SW 1271 (cell line): ENCODE measurements around the gene SLC16A6.
"Not testable (repeated sequence)": the region's sequence is repeated elsewhere in the genome, so short reads cannot be mapped to it uniquely, and the experiment has no call there.

Source experiments
- DNase-seq, 2 experiments: peaks; one replicate each; lab custom pipeline; 2025; lab: John Stamatoyannopoulos, UW

SLC16A6 gene

GRCh38 chr17:68290955-68291835 is at the start of gene SLC16A6, which contains the start of gene ARSG:
Gene SLC16A6 (minus strand): TSS chr17:68291127. CDS start chr17:68278320, 12,807 bp downstream.
Gene ARSG (plus strand): TSS chr17:68291495. CDS start chr17:68307494, 15,999 bp downstream.
- peak in 1 of 2 experiments; percentile 51 for DNase-seq

DNA sequence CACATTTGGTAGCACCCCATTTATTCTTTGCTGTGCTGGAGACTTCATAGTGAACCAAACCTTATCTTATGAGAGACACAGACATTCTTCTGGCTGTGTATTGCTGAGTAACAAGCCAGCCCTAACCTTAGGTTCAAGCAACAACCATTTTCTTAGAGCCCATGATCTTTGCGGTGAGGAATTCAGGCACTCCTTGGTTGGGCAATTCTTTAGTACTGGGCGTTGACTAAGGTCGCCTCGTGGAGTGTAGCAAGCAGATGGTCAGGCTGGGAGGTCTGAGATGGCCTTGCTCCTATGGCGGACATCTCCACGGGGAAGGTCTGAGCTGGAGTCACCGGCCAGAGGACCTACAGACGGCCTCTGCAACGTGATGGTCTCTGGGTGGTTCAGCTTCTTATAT is 43.5 kb upstream of the SLC16A6 start:
- DNase-seq, result no peak

- not testable (repeated sequence) for DNase-seq
Observed at GRCh38 chr17:68331932-68332331, 41.0 kb upstream of the SLC16A6 start.

- DNase-seq, result no peak
Observed at GRCh38 chr17:68329331-68329730, 38.4 kb upstream of the SLC16A6 start.

DNA sequence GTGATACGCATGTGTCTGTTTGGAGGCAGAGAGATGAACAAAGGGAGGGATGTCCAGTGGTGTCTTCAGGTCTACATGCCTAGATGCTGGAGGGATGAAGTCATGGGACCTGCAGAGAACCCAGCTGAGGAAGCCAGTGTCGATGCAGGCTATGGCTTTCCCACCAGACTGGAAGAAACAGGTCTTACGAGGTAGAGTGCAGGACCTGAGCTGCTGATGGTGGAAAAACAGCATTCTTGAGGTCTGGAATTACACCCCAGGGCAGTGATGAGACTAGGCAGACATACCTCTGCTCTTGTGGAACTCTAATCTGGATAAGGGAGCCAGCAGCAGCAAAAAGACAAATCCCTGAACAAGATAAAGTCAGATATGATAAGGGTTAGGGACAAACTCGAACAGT is 37.7 kb upstream of the SLC16A6 start:
- no peak for DNase-seq

GRCh38 chr17:68327823-68328557 is 37.1 kb upstream of the SLC16A6 start:
- DNase-seq, result no peak

DNA sequence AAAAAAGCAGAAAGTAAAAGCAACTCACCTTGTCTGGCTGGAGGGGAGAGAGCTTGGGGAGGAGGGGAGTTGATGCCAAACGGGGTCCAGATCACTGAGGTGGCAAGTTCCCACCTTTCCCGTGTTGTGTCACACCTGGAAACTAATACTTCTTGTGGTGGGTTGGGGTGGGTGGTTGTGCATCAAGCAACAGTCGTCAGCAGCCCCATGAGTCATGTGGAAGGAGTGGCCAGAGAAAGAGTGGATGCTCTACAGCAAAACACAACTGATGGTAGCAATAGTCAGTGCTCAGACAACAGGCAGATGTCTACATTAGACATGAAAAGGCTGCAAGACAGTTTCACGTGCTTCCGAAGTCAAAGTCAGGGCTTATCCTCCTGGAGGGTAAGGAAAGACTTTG is 35.8 kb upstream of the SLC16A6 start:
- DNase-seq, result no peak

DNA sequence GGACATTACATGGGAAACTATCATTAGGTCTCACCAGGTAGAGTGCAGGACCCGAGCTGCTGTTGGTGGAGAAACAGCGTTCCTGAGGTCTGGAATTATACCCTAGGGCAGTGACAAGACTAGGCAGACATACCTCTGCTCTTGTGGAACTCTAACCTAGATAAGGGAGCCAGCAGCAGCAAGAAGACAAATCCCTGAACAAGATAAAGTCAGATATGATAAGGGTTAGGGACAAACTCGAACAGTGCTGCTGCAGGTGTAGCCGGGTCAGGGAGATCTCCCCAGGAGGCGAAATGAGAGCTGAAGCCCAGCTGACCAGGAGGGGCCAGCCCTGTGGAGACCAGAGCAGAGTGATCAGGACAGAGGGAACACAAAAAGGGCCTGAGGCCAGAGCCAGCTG is 35.0 kb upstream of the SLC16A6 start:
- no peak for DNase-seq

GRCh38 chr17:68324654-68325336 is 33.9 kb upstream of the SLC16A6 start:
- DNase-seq, result no peak

DNA sequence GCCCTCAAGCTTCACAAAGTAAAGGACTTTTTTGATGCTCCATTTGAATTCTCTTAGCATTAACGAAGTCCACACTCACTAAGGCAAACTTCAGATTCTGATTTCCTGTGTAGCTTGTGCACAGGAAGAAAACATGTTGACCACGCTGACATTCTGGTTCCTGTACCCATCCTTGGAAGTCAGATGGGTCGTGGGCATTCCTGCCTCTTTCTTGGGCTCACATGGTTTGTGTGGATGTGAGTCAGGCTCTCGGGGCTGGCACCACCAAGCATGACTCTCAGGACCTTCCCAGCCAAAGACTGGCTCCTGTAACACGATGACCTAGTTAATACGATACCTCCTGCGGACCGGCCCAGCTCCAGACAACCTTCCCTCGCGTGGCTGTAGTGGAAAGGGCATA is 33.2 kb upstream of the SLC16A6 start:
- DNase-seq, result no peak

DNA sequence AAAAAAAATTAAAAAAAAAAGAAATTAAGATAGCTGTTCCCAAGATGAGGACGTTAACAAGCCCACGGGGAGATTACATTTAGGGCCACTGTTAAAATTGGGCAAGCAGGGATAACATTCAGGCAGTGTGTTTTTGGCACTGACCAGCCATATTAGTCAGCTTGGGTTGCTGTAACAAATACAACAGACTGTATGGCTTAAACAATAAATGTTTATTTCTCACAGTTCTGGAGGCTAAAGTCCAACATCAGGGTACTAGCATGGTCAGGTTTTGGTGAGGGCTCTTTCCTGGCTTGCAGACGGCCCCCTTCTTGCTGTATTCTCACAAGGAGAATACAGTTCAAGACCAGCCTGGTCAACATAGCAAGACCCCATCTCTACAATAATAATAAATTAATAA is 31.7 kb upstream of the SLC16A6 start:
- DNase-seq, result no peak

GRCh38 chr17:68321556-68321954 is 30.6 kb upstream of the SLC16A6 start:
- DNase-seq, result no peak

GRCh38 chr17:68320943-68321555 is 30.1 kb upstream of the SLC16A6 start:
- DNase-seq, result no peak

DNA sequence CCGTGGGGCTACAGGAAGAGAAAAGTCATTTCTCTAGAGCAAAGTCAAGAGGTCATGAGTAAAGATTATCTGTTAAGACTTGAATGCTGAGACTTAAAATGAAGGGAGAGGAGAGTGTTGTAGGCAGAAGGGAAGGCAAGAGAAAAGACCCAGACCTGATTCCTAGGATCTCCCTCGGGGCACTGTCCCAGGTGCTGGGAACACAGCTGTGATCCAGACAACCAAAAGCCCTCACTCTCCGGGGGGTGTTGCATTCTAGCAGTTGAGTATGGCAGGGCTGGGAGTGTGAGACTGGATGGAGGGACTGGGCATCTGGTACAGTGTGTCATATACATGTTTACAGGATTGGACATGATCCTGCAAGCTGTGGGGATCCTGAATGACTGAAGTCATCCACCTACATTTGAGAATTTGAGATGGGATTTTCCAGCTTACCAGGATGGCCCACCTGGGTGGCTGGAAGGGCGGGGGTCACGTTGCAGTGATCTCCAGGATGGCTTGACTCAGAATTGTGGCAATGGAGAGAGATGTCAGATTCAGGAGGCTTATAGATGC is 29.5 kb upstream of the SLC16A6 start:
- no peak for DNase-seq

- DNase-seq, result no peak
Observed at GRCh38 chr17:68319410-68320162, 28.7 kb upstream of the SLC16A6 start.

- no peak for DNase-seq
Observed at GRCh38 chr17:68318103-68318991, 27.4 kb upstream of the SLC16A6 start.

DNA sequence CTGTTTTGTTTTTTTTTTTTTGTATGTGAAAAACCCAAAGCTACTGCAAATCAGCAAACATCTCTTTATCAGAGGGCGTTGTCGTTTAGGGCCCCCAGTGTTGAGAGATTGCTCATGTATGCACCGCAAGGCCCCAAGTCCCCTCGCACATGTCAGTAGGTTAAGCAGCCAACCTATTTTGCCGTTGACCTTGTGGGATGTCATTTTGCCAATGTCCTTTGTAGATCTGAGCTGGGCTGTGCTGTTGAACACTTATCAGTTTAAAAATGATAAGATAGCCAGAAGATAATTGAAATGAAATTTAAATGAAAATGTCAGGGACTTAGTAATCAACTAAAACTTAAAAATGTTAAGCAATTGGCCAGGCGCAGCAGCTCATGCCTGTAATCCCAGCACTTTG is 26.5 kb upstream of the SLC16A6 start:
- no peak for DNase-seq

GRCh38 chr17:68315930-68316329 is 25.0 kb upstream of the SLC16A6 start:
- no peak for DNase-seq

DNA sequence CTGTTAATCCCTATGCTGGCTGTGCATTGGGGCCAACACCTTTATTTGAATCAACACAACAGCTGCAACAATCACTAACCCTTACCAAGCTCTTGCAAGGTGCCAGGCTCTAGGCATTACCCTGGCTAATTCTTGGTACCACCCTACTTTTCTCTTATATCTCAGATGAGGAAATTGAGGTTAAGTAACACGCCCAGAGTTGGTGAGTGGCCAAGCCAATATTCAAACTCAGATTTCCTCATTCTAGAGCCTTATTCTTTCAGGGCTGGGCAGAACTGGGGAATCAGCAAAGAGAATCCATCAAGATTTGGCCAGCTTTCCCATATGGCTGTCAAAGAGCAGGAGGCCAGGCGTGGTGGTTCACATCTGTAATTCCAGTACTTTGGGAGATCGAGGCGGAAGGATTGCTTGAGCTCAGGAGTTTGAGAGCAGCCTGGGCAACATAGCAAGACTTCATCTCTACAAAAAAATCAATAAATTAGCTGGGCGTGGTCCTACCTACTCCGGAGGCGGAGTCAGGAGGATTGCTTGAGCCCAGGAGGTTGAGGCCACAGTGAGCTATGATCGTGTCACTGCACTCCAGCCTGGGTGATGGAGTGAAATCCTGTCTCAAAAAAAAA is 24.1 kb upstream of the SLC16A6 start:
- no peak for DNase-seq

- no peak for DNase-seq
Observed at GRCh38 chr17:68310152-68310551, 19.2 kb upstream of the SLC16A6 start.
